ENCODE results near the gene ARNT2. TPM values are rescaled to one million over a fixed set of nuclear protein-coding genes. Genes with fewer than 3 reads are reported as not detected.

The ARNT2 gene
- polyA plus RNA-seq, 1 of the 3 experiments (the other 2 are of a cell fraction): 17.0 TPM

- no peak overlapping the region for H3K27ac ChIP-seq (ENCODE audit: low read depth in 2 of 2, low read length in 1 of 2)
- peaks cover 0 to 6% of the 10 kb centered on the region in 2 experiments; a peak in 1 of 4 replicates for H3K4me1 ChIP-seq (ENCODE audit: control insufficient read depth in 1 of 2, insufficient read depth in 2 of 2, low read depth in 1 of 2, low read length in 1 of 2)
- no peaks in the 10 kb centered on the region for H3K27me3 ChIP-seq (ENCODE audit: insufficient read depth)
- H3K9ac ChIP-seq: no peak overlapping the region
- ChIA-PET CTCF (interaction anchor here (1.1 kb wide), 1 partner anchor 27 kb away, joined by 5 read pairs; no protein-coding TSS in a partner anchor), POLR2A (no interaction called here)
- TF ChIP-seq PBX3 (IDR thresholded peaks at IDR 0.05) (no peak), RAD21 (IDR thresholded peaks at IDR 0.05; ENCODE audit: low read length) (no peak), YY1 (IDR thresholded peaks at IDR 0.05; ENCODE audit: low read depth) (no peak), CTCF (IDR thresholded peaks at IDR 0.05) (no peak), MEF2A (IDR thresholded peaks at IDR 0.05; ENCODE audit: borderline replicate concordance, low read depth) (no peak), FOXJ3 (CRISPR knock-in tag; IDR thresholded peaks at IDR 0.05) (no peak), JUND (IDR thresholded peaks at IDR 0.05) (no peak), USF2 (IDR thresholded peaks at IDR 0.05; ENCODE audit: borderline replicate concordance, low read depth, low read length) (no peak), RXRA (IDR thresholded peaks at IDR 0.05; ENCODE audit: borderline replicate concordance, low read depth) (no peak), EP300 (IDR thresholded peaks at IDR 0.05; ENCODE audit: borderline replicate concordance in 1 of 2, low read depth in 1 of 2, low read length in 1 of 2) (no peak), TAF1 (IDR thresholded peaks at IDR 0.05; ENCODE audit: borderline replicate concordance, low read depth, low read length) (no peak), TEAD4 (IDR thresholded peaks at IDR 0.05; ENCODE audit: borderline replicate concordance, insufficient read depth) (no peak), RFX5 (IDR thresholded peaks at IDR 0.05; ENCODE audit: low read length) (no peak), SIN3A (IDR thresholded peaks at IDR 0.05; ENCODE audit: borderline replicate concordance, low read depth, low read length) (no peak), ELF1 (IDR thresholded peaks at IDR 0.05) (no peak)
- H3K9me3 ChIP-seq: no peaks in the 10 kb centered on the region
- no peaks in the 10 kb centered on the region for H3K36me3 ChIP-seq (replicated peaks in 1 of 2; ENCODE audit: control insufficient read depth in 1 of 2, insufficient read depth in 2 of 2, low read length in 1 of 2)
- H4K20me1 ChIP-seq (ENCODE audit: insufficient read depth): no peaks in the 10 kb centered on the region
- H2AFZ ChIP-seq (ENCODE audit: low read depth): no peak overlapping the region
- H3K9me2 ChIP-seq: no peaks in the 10 kb centered on the region
- no peaks in the 10 kb centered on the region for H3K79me2 ChIP-seq (ENCODE audit: insufficient read depth)
- H3K4me3 ChIP-seq (ENCODE audit: low read depth in 2 of 2, low read length in 1 of 2): no peak overlapping the region
- no peak overlapping the region for H3K4me2 ChIP-seq
- H3F3A ChIP-seq (replicated peaks; ENCODE audit: insufficient read depth): no peaks in the 10 kb centered on the region
- DNase-seq: no peak
These were observed 229.0 kb downstream of the ARNT2 start for GRCh38 chr15:80633221-80633620.

- Histone ChIP-seq H3K9me2 (no peaks in the 10 kb centered on the region), H3K4me3 (ENCODE audit: low read depth in 2 of 2, low read length in 1 of 2) (no peak overlapping the region), H3K4me1 (ENCODE audit: control insufficient read depth in 1 of 2, insufficient read depth in 2 of 2, low read depth in 1 of 2, low read length in 1 of 2) (peaks cover 0 to 6% of the 10 kb centered on the region in 2 experiments; a peak in 1 of 4 replicates), H2AFZ (ENCODE audit: low read depth) (no peak overlapping the region), H3K27ac (ENCODE audit: low read depth in 2 of 2, low read length in 1 of 2) (no peak overlapping the region), H4K20me1 (ENCODE audit: insufficient read depth) (no peaks in the 10 kb centered on the region), H3K27me3 (ENCODE audit: insufficient read depth) (no peaks in the 10 kb centered on the region), H3F3A (replicated peaks; ENCODE audit: insufficient read depth) (no peaks in the 10 kb centered on the region), H3K9ac (no peak overlapping the region), H3K9me3 (no peaks in the 10 kb centered on the region), H3K4me2 (no peak overlapping the region), H3K36me3 (replicated peaks in 1 of 2; ENCODE audit: control insufficient read depth in 1 of 2, insufficient read depth in 2 of 2, low read length in 1 of 2) (no peaks in the 10 kb centered on the region), H3K79me2 (ENCODE audit: insufficient read depth) (no peaks in the 10 kb centered on the region)
- POLR2A ChIA-PET: no interaction called here
- WGBS (ENCODE audit: low lambda C conversion rate): 87% methylated on average over 3 of the region's 5 CpGs
- CTCF ChIA-PET: no interaction called here
- no peak for DNase-seq
- no peak for TF ChIP-seq CHD2 (IDR thresholded peaks at IDR 0.05; ENCODE audit: low read length, partially characterized antibody)
- no peak for TF ChIP-seq NRF1 (IDR thresholded peaks at IDR 0.05; ENCODE audit: low read depth, low read length)
- no peak for TF ChIP-seq CTCF (IDR thresholded peaks at IDR 0.05)
- TF ChIP-seq ZBTB33 (IDR thresholded peaks at IDR 0.05; ENCODE audit: borderline replicate concordance, low read depth): no peak
- no peak for TF ChIP-seq PBX3 (IDR thresholded peaks at IDR 0.05)
- no peak for TF ChIP-seq ELF1 (IDR thresholded peaks at IDR 0.05)
- no peak for TF ChIP-seq GATA2 (CRISPR knock-in tag; IDR thresholded peaks at IDR 0.05)
These were observed 231.8 kb downstream of the ARNT2 start for GRCh38 chr15:80635953-80636352.
